GM23338 (cell line): Measurements from ENCODE around the gene MEGF6.

Source experiments
- CREB1 ChIP-seq: fragments of 250-450 bp; sonication (Bioruptor Pico); IDR thresholded peaks from 2 replicates; pipeline ENCODE4 v1.5.0; 2020; ENCODE audit warnings: low read depth, mild to moderate bottlenecking, moderate library complexity
- CTCF ChIP-seq, 2 experiments: fragments of 200-600 bp in 1 of 2; sonication (generic) in 1 of 2; conservative IDR thresholded peaks; 2 replicates each; pipeline versions ENCODE4 v1.5.1 to v1.6.1; 2016 to 2017; ENCODE audit warnings: antibody characterized with exemption in 2 of 2, low read depth in 2 of 2, mild to moderate bottlenecking in 2 of 2, moderate library complexity in 1 of 2
- EZH2 ChIP-seq: fragments of 200-600 bp; sonication (generic); IDR thresholded peaks from one replicate; pipeline ENCODE4 v1.8.0; 2017; ENCODE audit warnings: antibody characterized with exemption, mild to moderate bottlenecking, low read depth; ENCODE audit not compliant: unreplicated experiment

GRCh38 chr1:3443807-3444206 is 167.5 kb downstream of the MEGF6 start:
- TF ChIP-seq EZH2 (no peak), CTCF (conservative IDR thresholded peaks at IDR 0.05; ENCODE audit: low read depth in 2 of 2) (no peak), CREB1 (no peak)
